Measurements from ENCODE around the gene PTPRG.

- no peak for TF ChIP-seq CTCF (conservative IDR thresholded peaks at IDR 0.05 in 1 of 2, IDR thresholded peaks at IDR 0.05 in 1 of 2; ENCODE audit: low read depth in 1 of 2, low read length in 2 of 2)
- no peak for TF ChIP-seq EZH2 (IDR thresholded peaks at IDR 0.05; ENCODE audit: low read length, missing control alignments)
Observed at GRCh38 chr3:62139957-62140356, 578.6 kb downstream of the PTPRG start.
